Natural killer cell (primary cell): Measurements from ENCODE around the gene SARDH. TPM values are rescaled to one million over a fixed set of nuclear protein-coding genes. Genes with fewer than 3 reads are reported as not detected.

Experiments used
- ATAC-seq, 3 donors: fragments of 150-1000 bp in 2 of 3; fragments of 200-7000 bp in 1 of 3; cut with Tn5 transposase; 1 replicate in 1 of 3; 2 replicates in 2 of 3; pipeline ENCODE4 v1.10.0; 2021; ENCODE audit warnings: mild to moderate bottlenecking in 2 of 3, moderate library complexity in 2 of 3
- DNase-seq, 2 donors: peaks; one replicate each; pipeline versions ENCODE4 v3.0.0 to v3.0.0-alpha.2; 2013 to 2021; ENCODE audit warnings: mixed read lengths in 1 of 2
- H3K27ac ChIP-seq: one replicate; pipeline ENCODE4 v1.5.1; 2013; ENCODE audit warnings: mild to moderate bottlenecking, low read length
- H3K27me3 ChIP-seq: one replicate; pipeline ENCODE4 v1.6.1; 2013; ENCODE audit warnings: low read length; ENCODE audit not compliant: control insufficient read depth, insufficient read depth
- H3K36me3 ChIP-seq: one replicate; pipeline ENCODE4 v1.6.1; 2013; ENCODE audit warnings: low read length; ENCODE audit not compliant: control insufficient read depth, insufficient read depth
- H3K4me1 ChIP-seq: one replicate; pipeline ENCODE4 v1.6.1; 2013; ENCODE audit warnings: low read length; ENCODE audit not compliant: control insufficient read depth, insufficient read depth
- H3K4me3 ChIP-seq: one replicate; pipeline ENCODE4 v1.5.1; 2013; ENCODE audit warnings: low read length
- H3K9me3 ChIP-seq: one replicate; pipeline ENCODE4 v1.6.1; 2013; ENCODE audit warnings: low read length; ENCODE audit not compliant: control insufficient read depth, insufficient read depth
- H3K27ac Mint-ChIP-seq, 2 donors: one replicate each; pipeline ENCODE4 v1.8.0; 2022; ENCODE audit warnings: mild to moderate bottlenecking in 2 of 2, mixed read lengths in 2 of 2, moderate library complexity in 1 of 2
- H3K27me3 Mint-ChIP-seq, 2 donors: one replicate each; pipeline ENCODE4 v1.8.0; 2022; ENCODE audit warnings: low read depth in 2 of 2, mixed read lengths in 2 of 2
- H3K36me3 Mint-ChIP-seq: one replicate; pipeline ENCODE4 v1.8.0; 2022; ENCODE audit warnings: mixed read lengths
- H3K4me1 Mint-ChIP-seq, 2 donors: one replicate each; pipeline ENCODE4 v1.8.0; 2022; ENCODE audit warnings: mixed read lengths in 2 of 2
- H3K4me3 Mint-ChIP-seq: one replicate; pipeline ENCODE4 v1.8.0; 2022; ENCODE audit warnings: mild to moderate bottlenecking, moderate library complexity, mixed read lengths
- H3K9me3 Mint-ChIP-seq, 2 donors: one replicate each; pipeline ENCODE4 v1.8.0; 2022; ENCODE audit warnings: mixed read lengths in 2 of 2
- WGBS: methylation state at CpG from one replicate; pipeline ENCODE4 v1.1.7; 2013; ENCODE audit warnings: missing lambda C conversion rate; ENCODE audit not compliant: insufficient coverage; 5-methylcytosine and 5-hydroxymethylcytosine counted together
- intact Hi-C: fragments of 100-400 bp; cut with micrococcal nuclease; formaldehyde crosslinking; loops from one replicate; pipeline ENCODE4 v1.14.2; 2022
- total RNA-seq, 4 donors: library from RNA; stranded (reverse); fragments of 120-200 nt in 1 of 4; gene quantifications; one replicate each; pipeline versions ENCODE4 v1.2.3 to v1.2.4, GENCODE V29; 2013 to 2022
- TF ChIP-seq, protein P1 (sequence below): fragments of 200-600 bp; IDR thresholded peaks from one replicate; pipeline ENCODE4 v1.8.0; 2022; ENCODE audit warnings: antibody characterized with exemption

Gene SARDH
- total RNA-seq, 3 donors from 2014 or later (not counting 1 experiment from before 2014, with no cell fraction given): 2.2 to 6.8 (median 4.1) TPM

DNA sequence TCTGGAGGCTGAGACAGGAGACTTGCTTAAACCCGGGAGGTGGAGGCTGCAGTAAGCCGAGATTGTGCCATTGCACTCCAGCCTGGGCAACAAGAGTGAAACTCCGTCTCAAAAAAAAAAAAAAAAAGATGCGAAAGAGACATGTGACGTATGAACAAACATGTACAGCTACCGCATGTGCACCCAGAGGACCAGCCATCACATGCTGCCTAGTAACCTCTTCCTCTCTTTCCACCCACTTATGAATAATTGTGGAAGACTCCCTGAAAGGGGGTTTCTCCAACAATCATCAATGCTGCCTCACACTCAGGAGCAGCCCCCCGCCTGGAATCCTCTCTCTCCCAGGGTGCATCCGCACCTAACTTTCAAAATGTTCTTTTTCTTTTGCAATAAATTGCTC is 2.2 kb downstream of the SARDH start:
- ATAC-seq: no peak
- Mint-ChIP-seq H3K27ac (no peak overlapping the region), H3K9me3 (no peaks in the 10 kb centered on the region), H3K4me1 (peaks cover 6 to 16% of the 10 kb centered on the region in 2 donors), H3K27me3 (no peaks in the 10 kb centered on the region), H3K36me3 (no peaks in the 10 kb centered on the region), H3K4me3 (no peak overlapping the region)
- H3K27ac ChIP-seq: no peak overlapping the region
- 85% methylated on average over 6 of the region's 8 CpGs for WGBS
- TF ChIP-seq, protein P1, sequence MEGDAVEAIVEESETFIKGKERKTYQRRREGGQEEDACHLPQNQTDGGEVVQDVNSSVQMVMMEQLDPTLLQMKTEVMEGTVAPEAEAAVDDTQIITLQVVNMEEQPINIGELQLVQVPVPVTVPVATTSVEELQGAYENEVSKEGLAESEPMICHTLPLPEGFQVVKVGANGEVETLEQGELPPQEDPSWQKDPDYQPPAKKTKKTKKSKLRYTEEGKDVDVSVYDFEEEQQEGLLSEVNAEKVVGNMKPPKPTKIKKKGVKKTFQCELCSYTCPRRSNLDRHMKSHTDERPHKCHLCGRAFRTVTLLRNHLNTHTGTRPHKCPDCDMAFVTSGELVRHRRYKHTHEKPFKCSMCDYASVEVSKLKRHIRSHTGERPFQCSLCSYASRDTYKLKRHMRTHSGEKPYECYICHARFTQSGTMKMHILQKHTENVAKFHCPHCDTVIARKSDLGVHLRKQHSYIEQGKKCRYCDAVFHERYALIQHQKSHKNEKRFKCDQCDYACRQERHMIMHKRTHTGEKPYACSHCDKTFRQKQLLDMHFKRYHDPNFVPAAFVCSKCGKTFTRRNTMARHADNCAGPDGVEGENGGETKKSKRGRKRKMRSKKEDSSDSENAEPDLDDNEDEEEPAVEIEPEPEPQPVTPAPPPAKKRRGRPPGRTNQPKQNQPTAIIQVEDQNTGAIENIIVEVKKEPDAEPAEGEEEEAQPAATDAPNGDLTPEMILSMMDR: no peak
- intact Hi-C loops: no loop called here
- no peak overlapping the region for H3K4me3 ChIP-seq
- no peaks in the 10 kb centered on the region for H3K36me3 ChIP-seq
- H3K9me3 ChIP-seq: no peaks in the 10 kb centered on the region
- peaks cover 21% of the 10 kb centered on the region for H3K4me1 ChIP-seq
- DNase-seq: no peak
- H3K27me3 ChIP-seq: no peaks in the 10 kb centered on the region

DNA sequence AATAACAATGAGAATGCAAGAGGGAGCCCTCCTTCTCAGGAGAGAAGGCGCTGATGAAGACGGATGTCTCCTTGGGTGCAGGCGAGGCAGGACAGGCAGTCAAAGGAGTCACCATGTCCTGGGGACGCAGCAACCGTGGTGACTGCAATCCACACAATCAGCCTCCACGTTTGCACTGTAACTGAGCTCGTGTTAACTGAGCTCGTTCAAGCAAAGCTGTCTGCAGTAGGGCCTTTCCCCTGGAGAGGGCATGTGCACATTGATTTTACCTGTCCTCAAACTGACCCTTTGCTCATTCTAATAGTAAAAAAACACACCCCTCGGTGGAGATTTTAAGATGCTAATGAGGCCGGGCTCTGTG is 2.8 kb downstream of the SARDH start:
- TF ChIP-seq, protein P1: no peak
- Histone ChIP-seq H3K9me3 (no peaks in the 10 kb centered on the region), H3K27ac (no peak overlapping the region), H3K36me3 (no peaks in the 10 kb centered on the region), H3K4me1 (peaks cover 21% of the 10 kb centered on the region), H3K27me3 (no peaks in the 10 kb centered on the region), H3K4me3 (no peak overlapping the region)
- 73% methylated on average over 10 of the region's 10 CpGs for WGBS
- DNase-seq: no peak
- Mint-ChIP-seq H3K4me1 (peaks cover 6 to 16% of the 10 kb centered on the region in 2 donors), H3K4me3 (no peak overlapping the region), H3K27ac (no peak overlapping the region), H3K36me3 (no peaks in the 10 kb centered on the region), H3K27me3 (no peaks in the 10 kb centered on the region), H3K9me3 (no peaks in the 10 kb centered on the region)
- intact Hi-C loops: no loop called here
- ATAC-seq: no peak

DNA sequence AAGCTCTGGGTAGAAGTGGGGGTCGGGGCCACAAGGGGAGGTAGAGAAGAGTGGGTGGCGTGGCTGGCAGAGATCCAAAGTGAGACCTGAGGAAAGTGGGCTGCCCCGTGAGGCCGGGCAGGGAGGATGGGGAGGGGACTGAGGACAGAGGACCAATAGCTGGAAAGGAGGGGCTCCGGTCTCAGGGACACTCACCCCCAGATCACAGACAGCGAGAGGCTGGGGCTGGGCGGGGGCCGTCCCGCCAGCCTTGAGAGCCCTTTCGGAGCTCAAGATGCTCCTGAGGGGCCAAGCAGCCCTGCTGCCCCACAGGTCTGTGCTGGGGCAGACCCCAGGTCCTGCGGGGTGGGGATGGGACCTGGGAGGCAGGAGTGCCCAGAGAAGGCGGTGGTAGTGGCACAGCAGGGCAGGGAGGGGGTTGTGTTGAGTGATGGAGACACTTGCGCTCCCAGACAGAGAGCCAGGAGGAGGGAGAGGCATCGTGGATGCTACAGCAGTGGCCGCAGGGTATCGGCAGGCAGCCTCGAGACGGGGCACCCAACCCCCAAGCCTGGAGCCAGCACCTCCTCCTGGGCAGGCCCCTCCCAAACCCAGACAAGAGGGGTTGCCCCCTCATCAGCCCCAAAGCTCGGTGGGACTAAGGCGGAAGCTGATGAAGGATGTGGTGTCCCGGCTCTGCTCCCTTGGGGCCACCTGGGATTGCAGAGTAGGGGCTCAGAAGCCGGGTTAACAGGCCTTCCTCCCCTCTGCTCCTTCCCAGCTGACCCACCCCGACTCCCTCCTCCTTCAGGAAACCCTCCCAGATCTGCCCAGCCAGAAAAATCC is 3.4 kb downstream of the SARDH start:
- intact Hi-C loops: no loop called here
- no peak for ATAC-seq
- TF ChIP-seq, protein P1: no peak
- H3K9me3 ChIP-seq: no peaks in the 10 kb centered on the region
- no peak overlapping the region for H3K27ac Mint-ChIP-seq
- WGBS: 83% methylated on average over 23 of the region's 23 CpGs
- no peaks in the 10 kb centered on the region for H3K9me3 Mint-ChIP-seq
- no peak overlapping the region for H3K4me3 ChIP-seq
- no peaks in the 10 kb centered on the region for H3K36me3 Mint-ChIP-seq
- peaks cover 21% of the 10 kb centered on the region for H3K4me1 ChIP-seq
- H3K36me3 ChIP-seq: no peaks in the 10 kb centered on the region
- no peak overlapping the region for H3K27ac ChIP-seq
- no peak for DNase-seq
- H3K4me1 Mint-ChIP-seq: peaks cover 6 to 16% of the 10 kb centered on the region in 2 donors
- H3K27me3 Mint-ChIP-seq: no peaks in the 10 kb centered on the region
- no peaks in the 10 kb centered on the region for H3K27me3 ChIP-seq
- H3K4me3 Mint-ChIP-seq: no peak overlapping the region
